A172 (cell line): Measurements from ENCODE around the gene AXIN2. TPM values are rescaled to one million over a fixed set of nuclear protein-coding genes. Genes with fewer than 3 reads are reported as not detected.

Source experiments
- DNase-seq: peaks from one replicate; pipeline ENCODE4 v3.0.0-alpha.2; 2015; ENCODE audit warnings: low spot score
- total RNA-seq: library from RNA; depleted of rRNA; stranded (reverse); fragments of >200 nt; shearing (Covaris generic); gene quantifications from 2 replicates; pipeline ENCODE4 v1.2.3, GENCODE V29; 2014

Gene AXIN2
- total RNA-seq, 1 experiment from 2014 or later: 1.2 TPM

- no peak for DNase-seq
Observed at GRCh38 chr17:65584604-65585521, 23.4 kb upstream of the AXIN2 start.

GRCh38 chr17:65583921-65584603 is 22.6 kb upstream of the AXIN2 start:
- no peak for DNase-seq

GRCh38 chr17:65576939-65577338 is 15.5 kb upstream of the AXIN2 start:
- no peak for DNase-seq

DNA sequence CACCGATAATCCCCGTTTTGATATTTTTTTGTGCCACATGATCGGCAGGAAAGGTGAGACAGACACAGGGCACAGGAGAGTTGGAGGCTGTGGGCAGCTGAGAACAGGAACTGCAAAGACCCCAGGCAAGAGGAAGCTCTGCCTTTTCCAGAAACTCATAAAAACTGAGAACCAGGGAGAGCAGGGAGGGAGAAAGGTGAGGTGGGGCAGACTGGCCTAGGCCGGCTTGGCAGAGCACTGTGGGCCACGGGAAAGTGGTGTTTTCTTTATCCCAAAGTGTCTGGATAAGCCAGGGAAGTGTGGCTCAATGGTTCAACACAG is 11.8 kb upstream of the AXIN2 start:
- DNase-seq: no peak

GRCh38 chr17:65572581-65573281 is 11.3 kb upstream of the AXIN2 start:
- DNase-seq: no peak

DNA sequence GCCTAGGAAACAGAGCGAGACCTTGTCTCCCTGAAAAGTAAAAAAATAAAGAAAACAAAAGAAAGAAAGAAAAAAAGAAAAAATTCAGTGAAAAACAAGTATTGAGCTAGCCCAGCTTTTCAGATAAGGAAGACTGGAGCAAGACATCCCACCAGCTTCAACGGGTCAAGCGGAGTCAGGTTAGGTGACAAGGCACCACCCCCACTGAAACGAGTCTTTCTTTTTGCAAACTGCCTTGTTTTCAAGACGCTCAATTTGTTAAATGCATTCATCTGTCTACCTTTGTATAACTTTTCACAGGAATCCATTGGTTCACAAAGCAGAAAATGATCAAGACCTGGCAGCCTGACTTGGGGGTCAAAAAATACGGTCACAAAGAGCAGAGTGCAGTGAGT is 10.7 kb upstream of the AXIN2 start:
- no peak for DNase-seq

DNA sequence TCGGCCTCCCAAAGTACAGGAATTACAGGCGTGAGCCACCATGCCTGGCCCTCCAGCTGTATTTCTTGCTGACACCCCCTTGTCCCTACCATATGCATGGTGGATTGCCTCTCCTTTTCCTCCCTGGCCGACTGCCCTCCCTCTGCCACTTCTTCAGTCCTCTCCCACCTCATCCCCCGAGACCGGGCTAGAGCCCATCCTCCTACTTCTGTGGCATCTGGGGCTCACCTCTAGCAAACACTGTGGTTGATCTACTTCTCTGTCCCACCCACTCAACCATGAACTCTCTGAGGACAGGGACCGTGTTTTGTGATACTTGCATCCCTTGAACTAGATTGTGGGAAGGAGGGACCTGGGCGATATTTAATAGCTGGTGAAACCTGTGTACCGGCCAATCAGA is 7.5 kb upstream of the AXIN2 start:
- no peak for DNase-seq

DNA sequence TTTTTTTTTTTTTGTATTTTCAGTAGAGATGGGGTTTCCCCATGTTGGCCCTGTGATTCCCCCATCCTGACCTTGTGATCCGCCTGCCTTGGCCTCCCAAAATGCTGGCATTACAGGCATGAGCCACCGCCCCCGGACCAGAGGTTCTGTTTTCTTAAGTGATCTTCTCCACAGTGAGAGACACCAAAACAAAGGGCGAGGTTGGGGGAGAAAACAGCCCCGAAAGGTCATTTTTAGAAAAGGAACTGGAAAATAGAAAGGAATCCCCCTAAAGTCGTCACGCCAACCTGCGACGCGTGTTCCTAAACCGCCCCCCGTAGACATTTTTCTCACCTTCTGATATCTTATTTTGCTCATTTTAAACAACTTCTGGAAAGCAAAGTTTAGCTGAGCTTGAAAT is 6.1 kb upstream of the AXIN2 start:
- DNase-seq: no peak

DNA sequence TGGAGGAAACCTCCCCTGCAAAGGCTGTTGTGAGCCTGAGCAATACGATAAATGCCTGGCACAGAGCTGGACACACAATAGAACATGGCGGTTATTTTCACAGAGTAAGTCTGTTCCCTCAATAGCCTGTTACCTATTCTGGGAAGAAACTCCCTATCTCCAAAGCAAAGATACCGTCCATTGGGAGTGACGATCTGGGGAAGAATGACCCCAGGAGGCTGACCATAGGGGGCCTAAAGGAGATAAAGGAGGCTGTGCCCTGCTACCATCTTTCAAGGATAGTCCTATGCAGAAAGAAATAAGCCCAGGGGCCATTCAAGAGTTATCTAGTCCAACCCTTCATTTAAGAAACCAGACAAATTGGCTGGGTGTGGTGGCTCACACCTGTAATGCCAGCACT is 4.1 kb upstream of the AXIN2 start:
- DNase-seq: no peak

- no peak for DNase-seq
Observed at GRCh38 chr17:65564793-65565192, 3.3 kb upstream of the AXIN2 start.

- DNase-seq: no peak
Observed at GRCh38 chr17:65562206-65562531, 721 bp upstream of the AXIN2 start.

DNA sequence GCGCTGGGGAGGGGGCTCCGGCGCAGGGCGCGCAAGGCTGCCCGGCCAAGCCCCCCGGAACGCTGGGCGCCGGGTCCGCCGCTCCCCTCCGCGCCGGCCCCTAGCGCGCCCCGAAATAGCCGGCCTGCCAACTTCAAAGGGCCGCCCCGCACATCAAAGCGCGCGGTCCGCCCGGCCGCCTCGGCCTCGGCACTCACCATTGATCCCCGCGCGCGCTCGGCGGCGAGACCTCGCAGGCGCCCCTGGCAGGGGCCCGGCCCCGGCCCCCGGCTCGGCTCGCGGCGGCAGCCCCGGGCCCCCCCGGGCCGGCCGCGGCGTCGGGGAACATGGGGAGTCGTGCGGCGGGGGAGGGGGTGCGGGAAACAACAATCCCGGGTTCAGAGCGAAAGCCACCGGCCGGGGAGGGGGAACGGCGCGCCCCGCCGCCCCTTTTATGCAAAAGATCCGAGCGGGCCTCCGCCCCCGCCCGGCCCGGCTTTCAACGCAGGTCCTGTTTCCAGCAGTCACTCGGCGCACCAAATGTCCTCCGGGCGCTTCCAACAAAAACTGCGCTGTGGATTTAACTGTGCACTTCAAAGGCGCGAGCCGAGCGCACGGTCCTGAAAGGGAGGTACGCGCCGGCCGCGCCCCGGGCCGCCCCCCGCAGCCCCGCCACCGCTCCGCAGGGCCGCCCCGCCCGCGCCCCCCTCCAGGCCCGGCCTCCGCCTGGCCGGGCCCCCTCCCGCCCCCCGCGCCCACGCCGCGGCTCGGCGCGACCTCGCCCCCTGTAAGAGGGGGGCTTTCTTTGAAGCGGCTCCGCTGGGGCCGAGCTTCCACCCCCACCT is 608 bp downstream of the AXIN2 start:
- peak; percentile 51 for DNase-seq

- DNase-seq: no peak
Observed at GRCh38 chr17:65559804-65560627, 1.4 kb downstream of the AXIN2 start.

DNA sequence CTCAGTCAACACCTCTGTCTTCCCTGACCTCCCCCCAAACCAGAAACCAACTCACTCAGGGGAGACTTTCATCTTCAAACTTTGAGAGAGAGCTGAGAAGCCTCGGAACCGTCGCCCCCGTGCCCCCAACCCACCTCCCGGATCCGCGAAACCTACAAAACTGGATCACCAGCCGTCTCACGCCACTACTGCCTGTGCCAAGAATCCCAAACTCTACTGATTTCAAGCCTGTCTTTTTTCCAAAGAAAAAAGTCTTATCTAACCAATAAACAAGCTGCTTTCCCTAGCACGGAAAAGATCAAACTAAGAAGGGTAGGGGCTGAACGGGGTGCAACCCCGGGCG is 2.0 kb downstream of the AXIN2 start:
- DNase-seq: no peak

GRCh38 chr17:65558683-65559460 is 2.6 kb downstream of the AXIN2 start:
- no peak for DNase-seq

GRCh38 chr17:65558311-65558682 is 3.2 kb downstream of the AXIN2 start:
- no peak for DNase-seq

- DNase-seq: peak; percentile 59
Observed at GRCh38 chr17:65557349-65558310, 3.8 kb downstream of the AXIN2 start.

DNA sequence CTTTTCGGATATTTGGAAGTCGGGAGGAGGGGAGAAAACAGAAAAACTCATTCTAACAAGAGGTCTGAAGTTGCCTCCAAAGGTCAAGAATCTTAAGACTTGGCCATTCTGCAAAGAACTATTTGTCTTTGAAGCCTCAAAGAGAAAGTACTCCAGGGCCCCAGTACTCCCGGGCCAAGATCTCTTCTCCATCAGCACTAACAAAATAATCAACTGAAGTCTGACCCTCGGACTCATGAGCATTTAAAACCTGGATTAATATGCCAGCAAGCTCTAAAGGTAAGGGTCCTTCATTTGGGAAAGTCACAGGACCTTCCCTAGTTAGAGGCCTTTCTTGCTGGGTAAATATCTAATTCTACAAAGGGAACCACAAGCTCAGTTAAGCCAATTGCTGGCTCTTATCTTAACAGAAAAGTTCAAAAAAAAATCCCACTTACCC is 4.5 kb downstream of the AXIN2 start:
- DNase-seq: no peak
